Vagina (tissue), 2 donors: ENCODE results near the gene HSF5.

Experiments used
- POLR2AphosphoS5 ChIP-seq, 2 donors: sonication (generic); formaldehyde crosslinking; IDR thresholded peaks; one replicate each; pipeline ENCODE4 v1.9.0; 2017; ENCODE audit warnings: antibody characterized with exemption in 2 of 2, mild to moderate bottlenecking in 2 of 2, low read depth in 1 of 2; ENCODE audit not compliant: insufficient read depth in 1 of 2
- TF ChIP-seq, protein P1 (sequence below), 3 experiments: fragments of 450-650 bp in 2 of 3; fragments of 200-600 bp in 1 of 3; sonication (generic) in 1 of 3; IDR thresholded peaks; one replicate each; pipeline ENCODE4 v1.5.1; 2017 to 2019; ENCODE audit warnings: antibody characterized with exemption in 3 of 3, mild to moderate bottlenecking in 2 of 3, moderate library complexity in 2 of 3

DNA sequence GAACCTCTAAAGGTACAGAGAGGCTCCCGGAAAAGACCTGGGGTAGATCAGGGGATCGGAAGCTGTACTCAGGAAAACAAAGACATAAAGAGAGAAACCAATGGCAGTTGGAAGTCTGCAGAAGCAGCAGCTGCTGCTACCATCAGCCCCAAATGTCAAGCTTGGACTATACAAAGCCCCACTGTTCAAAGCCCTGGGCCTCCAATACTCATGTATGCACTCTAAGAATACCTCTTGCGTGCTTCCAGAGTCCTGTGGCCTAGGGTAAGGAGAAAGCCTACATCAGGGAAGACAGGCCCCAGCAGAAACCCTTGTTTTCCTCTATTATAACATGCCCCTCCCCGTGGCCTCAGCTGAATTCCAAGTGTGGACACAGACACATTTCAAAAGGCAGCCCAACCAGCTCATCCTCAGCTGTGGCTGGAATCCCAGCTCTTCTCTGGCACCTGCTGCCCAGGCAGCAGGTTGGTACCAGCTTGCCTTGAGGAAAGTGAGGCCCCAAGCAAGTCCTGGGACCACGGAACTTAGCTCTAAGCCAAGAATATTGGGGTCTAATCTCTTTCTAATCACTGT is 45.5 kb upstream of the HSF5 start:
- no peak for TF ChIP-seq POLR2AphosphoS5 (IDR thresholded peaks at IDR 0.05; ENCODE audit: insufficient read depth in 1 of 2, low read depth in 1 of 2)
- TF ChIP-seq, protein P1, sequence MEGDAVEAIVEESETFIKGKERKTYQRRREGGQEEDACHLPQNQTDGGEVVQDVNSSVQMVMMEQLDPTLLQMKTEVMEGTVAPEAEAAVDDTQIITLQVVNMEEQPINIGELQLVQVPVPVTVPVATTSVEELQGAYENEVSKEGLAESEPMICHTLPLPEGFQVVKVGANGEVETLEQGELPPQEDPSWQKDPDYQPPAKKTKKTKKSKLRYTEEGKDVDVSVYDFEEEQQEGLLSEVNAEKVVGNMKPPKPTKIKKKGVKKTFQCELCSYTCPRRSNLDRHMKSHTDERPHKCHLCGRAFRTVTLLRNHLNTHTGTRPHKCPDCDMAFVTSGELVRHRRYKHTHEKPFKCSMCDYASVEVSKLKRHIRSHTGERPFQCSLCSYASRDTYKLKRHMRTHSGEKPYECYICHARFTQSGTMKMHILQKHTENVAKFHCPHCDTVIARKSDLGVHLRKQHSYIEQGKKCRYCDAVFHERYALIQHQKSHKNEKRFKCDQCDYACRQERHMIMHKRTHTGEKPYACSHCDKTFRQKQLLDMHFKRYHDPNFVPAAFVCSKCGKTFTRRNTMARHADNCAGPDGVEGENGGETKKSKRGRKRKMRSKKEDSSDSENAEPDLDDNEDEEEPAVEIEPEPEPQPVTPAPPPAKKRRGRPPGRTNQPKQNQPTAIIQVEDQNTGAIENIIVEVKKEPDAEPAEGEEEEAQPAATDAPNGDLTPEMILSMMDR (IDR thresholded peaks at IDR 0.05) = no peak
